ENCODE results near the gene MTA1. TPM values are rescaled to one million over a fixed set of nuclear protein-coding genes. Genes with fewer than 3 reads are reported as not detected.

MTA1 gene
- total RNA-seq, 1 donor from 2014 or later = 129 TPM

- intact Hi-C loops (cut with micrococcal nuclease) = loop anchor here (10.0 kb wide), 1 partner anchor 511 kb away; the partner anchor contains the start of gene CLBA1
Observed at GRCh38 chr14:105495101-105495989, 75.7 kb downstream of the MTA1 start.

GRCh38 chr14:105495990-105496830, 76.6 kb downstream of the MTA1 start:
- intact Hi-C loops (cut with micrococcal nuclease) = loop anchor here (10.0 kb wide), 1 partner anchor 511 kb away; the partner anchor contains the start of gene CLBA1

- intact Hi-C loops (cut with micrococcal nuclease) = loop anchor here (10.0 kb wide), 1 partner anchor 512 kb away; the partner anchor contains the start of gene CLBA1
Observed at GRCh38 chr14:105496831-105497591, 77.4 kb downstream of the MTA1 start.

- intact Hi-C loops (cut with micrococcal nuclease) = loop anchor here (10.0 kb wide), 1 partner anchor 513 kb away; the partner anchor contains the start of gene CLBA1
Observed at GRCh38 chr14:105497671-105498429, 78.2 kb downstream of the MTA1 start.

- intact Hi-C loops (cut with micrococcal nuclease) = loop anchor here (10.0 kb wide), 1 partner anchor 514 kb away; the partner anchor contains the start of gene CLBA1
Observed at GRCh38 chr14:105498430-105499255, 79.0 kb downstream of the MTA1 start.

GRCh38 chr14:105499256-105500035, 79.8 kb downstream of the MTA1 start:
- intact Hi-C loops (cut with micrococcal nuclease) = loop anchor here (10.0 kb wide), 1 partner anchor 515 kb away; the partner anchor contains the start of gene CLBA1

GRCh38 chr14:105500036-105500725, 80.6 kb downstream of the MTA1 start:
- intact Hi-C loops (cut with micrococcal nuclease) = no loop called here

GRCh38 chr14:105500726-105501101, 81.1 kb downstream of the MTA1 start:
- intact Hi-C loops (cut with micrococcal nuclease) = no loop called here

- intact Hi-C loops (cut with micrococcal nuclease) = no loop called here
Observed at GRCh38 chr14:105501504-105502291, 82.1 kb downstream of the MTA1 start.

GRCh38 chr14:105502446-105503295, 83.0 kb downstream of the MTA1 start:
- intact Hi-C loops (cut with micrococcal nuclease) = no loop called here

GRCh38 chr14:105503296-105503640, 83.6 kb downstream of the MTA1 start:
- intact Hi-C loops (cut with micrococcal nuclease) = no loop called here

GRCh38 chr14:105503935-105504692, 84.5 kb downstream of the MTA1 start:
- intact Hi-C loops (cut with micrococcal nuclease) = no loop called here

GRCh38 chr14:105505101-105505500, 85.5 kb downstream of the MTA1 start:
- intact Hi-C loops (cut with micrococcal nuclease) = no loop called here

GRCh38 chr14:105507247-105507646, 87.6 kb downstream of the MTA1 start:
- intact Hi-C loops (cut with micrococcal nuclease) = no loop called here

GRCh38 chr14:105508069-105508468, 88.4 kb downstream of the MTA1 start:
- intact Hi-C loops (cut with micrococcal nuclease) = no loop called here

GRCh38 chr14:105508601-105509000, 89.0 kb downstream of the MTA1 start:
- intact Hi-C loops (cut with micrococcal nuclease) = no loop called here

Measured in T-helper 2 cell treated with Interferon-gamma antibody and Interleukin-4, amounts not matched to agents 100 ng/mL and 5 ng/mL, for 36 hours (primary cell).